IMR-90 (cell line): ENCODE data around the gene KLHL13.

Experiments used
- CTCF ChIP-seq: conservative IDR thresholded peaks from 2 replicates; pipeline ENCODE4 v1.5.1; 2012; ENCODE audit warnings: mild to moderate bottlenecking, low read depth, low read length, improper control_type of control experiment
- POLR2A ChIP-seq: IDR thresholded peaks from 2 replicates; pipeline ENCODE4 v1.6.1; 2012; ENCODE audit warnings: mild to moderate bottlenecking, low read depth, low read length
- RAD21 ChIP-seq: IDR thresholded peaks from 2 replicates; pipeline ENCODE4 v1.6.1; 2012; ENCODE audit warnings: low read length, improper control_type of control experiment

GRCh38 chrX:117996408-117996807 lies 120.2 kb downstream of the KLHL13 start:
- no peak for TF ChIP-seq CTCF
- no peak for TF ChIP-seq POLR2A
- TF ChIP-seq RAD21: no peak
